Endothelial cell of umbilical vein (primary cell): Measurements from ENCODE around the gene SH3BP5L.

ENCODE experiments used
- CTCF ChIP-seq, 2 donors: IDR thresholded peaks; 1 replicate in 1 of 2; 2 replicates in 1 of 2; pipeline ENCODE4 v1.5.1; 2011; ENCODE audit warnings: low read length in 2 of 2, mild to moderate bottlenecking in 2 of 2, moderate library complexity in 2 of 2, control low read depth in 1 of 2, inconsistent platforms in 1 of 2, low read depth in 1 of 2; ENCODE audit not compliant: insufficient read depth in 1 of 2; ENCODE audit errors: extremely low read depth in 1 of 2
- EZH2 ChIP-seq: IDR thresholded peaks from 2 replicates; pipeline ENCODE4 v1.6.1; 2012; ENCODE audit warnings: borderline replicate concordance, low read depth, mild to moderate bottlenecking, moderate library complexity, low read length, inconsistent platforms; ENCODE audit not compliant: severe bottlenecking
- MAX ChIP-seq: IDR thresholded peaks from 2 replicates; pipeline ENCODE4 v1.6.1; 2011; ENCODE audit not compliant: insufficient read depth, insufficient read length
- POLR2A ChIP-seq: IDR thresholded peaks from 2 replicates; pipeline ENCODE4 v1.6.1; 2012; ENCODE audit warnings: low read depth, mild to moderate bottlenecking, control low read depth, low read length

DNA sequence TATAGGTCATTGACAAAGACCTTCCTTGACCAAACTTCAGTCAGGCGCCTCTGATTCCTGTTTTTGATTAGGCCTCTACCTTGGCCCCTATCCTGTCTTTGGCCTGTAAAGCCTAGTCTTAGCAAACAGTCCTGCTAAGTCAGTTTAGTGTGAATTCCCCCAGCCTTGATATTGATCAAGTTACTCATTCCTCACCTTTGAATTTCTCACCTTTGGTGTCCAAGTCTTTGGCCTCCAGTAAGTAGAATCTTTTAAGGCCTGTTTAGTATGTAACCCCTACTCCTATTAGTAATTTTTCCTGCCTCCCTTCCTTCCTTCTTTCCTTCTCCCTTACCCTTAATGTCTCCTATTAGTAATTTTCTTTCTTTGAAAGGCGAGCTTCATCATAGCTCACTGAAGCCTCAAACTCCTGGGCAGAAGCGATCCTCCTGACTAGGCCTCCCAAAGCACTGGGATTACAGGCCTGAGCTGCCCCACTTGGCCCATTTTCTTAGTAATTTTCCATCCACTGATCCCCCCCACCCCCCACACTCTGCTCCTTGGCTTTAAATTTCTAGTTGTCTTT, 46.2 kb upstream of the SH3BP5L start:
- TF ChIP-seq CTCF (IDR thresholded peaks at IDR 0.05; ENCODE audit: extremely low read depth in 1 of 2, insufficient read depth in 1 of 2, low read depth in 1 of 2, low read length in 2 of 2) (no peak), POLR2A (no peak), MAX (no peak), EZH2 (no peak)
